ENCODE results near the gene IL12B. TPM values are rescaled to one million over a fixed set of nuclear protein-coding genes. Genes with fewer than 3 reads are reported as not detected.

Gene IL12B
- total and polyA plus RNA-seq, 2 of the 4 experiments (the other 2 are of a cell fraction), result 0.03 TPM; not detected in 1

GRCh38 chr5:159319363-159319762 lies 10.9 kb downstream of the IL12B start:
- Histone ChIP-seq H3K23ac (ENCODE audit: low read depth, low read length) (no peak overlapping the region), H3K9me3 (ENCODE audit: control insufficient read depth, insufficient read depth, low read length) (no peaks in the 10 kb centered on the region), H3K4ac (ENCODE audit: low read depth, low read length) (no peak overlapping the region), H2BK20ac (ENCODE audit: low read depth, low read length) (no peak overlapping the region), H3K27me3 (ENCODE audit: control insufficient read depth, insufficient read depth, low read length) (no peaks in the 10 kb centered on the region), H3K27ac (ENCODE audit: insufficient read depth, low read length) (no peak overlapping the region), H3K4me1 (ENCODE audit: control insufficient read depth, insufficient read depth, low read length) (no peaks in the 10 kb centered on the region), H3K56ac (ENCODE audit: extremely low read depth, insufficient read depth, low read length) (no peak overlapping the region), H3K14ac (replicated peaks; ENCODE audit: low read depth, low read length) (no peak overlapping the region), H2BK120ac (ENCODE audit: low read depth, low read length) (no peak overlapping the region), H3K79me1 (ENCODE audit: low read depth in 1 of 2, low read length in 2 of 2) (no peaks in the 10 kb centered on the region), H2BK15ac (ENCODE audit: low read depth, low read length) (no peak overlapping the region), H3K9me1 (ENCODE audit: insufficient read depth, low read length) (0 out of 2 replicates have a peak, but pooled peaks cover 3% of the 10 kb centered on the region), H2AFZ (replicated peaks; ENCODE audit: low read length, poor library complexity) (no peak overlapping the region), H3K4me2 (ENCODE audit: low read depth, low read length) (no peak overlapping the region), H2BK5ac (ENCODE audit: low read depth, low read length, poor library complexity, severe bottlenecking) (no peak overlapping the region), H4K20me1 (ENCODE audit: insufficient read depth, low read length) (no peaks in the 10 kb centered on the region), H2AK5ac (ENCODE audit: low read depth, low read length) (no peak overlapping the region), H4K8ac (ENCODE audit: low read depth in 2 of 2, low read length in 2 of 2) (no peak overlapping the region), H4K91ac (ENCODE audit: insufficient read depth, low read depth, low read length) (no peak overlapping the region), H3K36me3 (ENCODE audit: control insufficient read depth, insufficient read depth, low read length) (no peaks in the 10 kb centered on the region), H4K5ac (ENCODE audit: low read depth, low read length) (no peak overlapping the region), H2AK9ac (replicated peaks; ENCODE audit: low read depth, low read length, poor library complexity) (no peak overlapping the region), H3K4me3 (ENCODE audit: insufficient read depth, low read depth, low read length) (no peak overlapping the region), H3K9ac (ENCODE audit: low read depth, low read length) (no peak overlapping the region), H3K18ac (ENCODE audit: low read depth, low read length) (no peak overlapping the region)
- WGBS, 2 experiments (ENCODE audit: extremely low coverage in 2 of 2, insufficient read length in 1 of 2), result no CpG with 5 or more reads among the region's 3 CpGs
- no TSS peak for BruUV-seq (replicated peaks)
- no peak for ATAC-seq (ENCODE audit: low read depth)
- in situ Hi-C loops (cut with MboI; ENCODE audit: low sequenced_read_pairs), result no loop called here
- CTCF ChIA-PET, result no interaction called here
- TF ChIP-seq SMC3 (IDR thresholded peaks at IDR 0.05; ENCODE audit: low read depth, low read length), result no peak
- POLR2A ChIA-PET (ENCODE audit: unreplicated experiment), result no interaction called here
- dilution Hi-C loops (cut with HindIII; ENCODE audit: low sequenced_read_pairs, unreplicated experiment), result no loop called here
- intact Hi-C loops (cut with micrococcal nuclease), result no loop called here
- DNase-seq, result no peak

Measured in IMR-90 (cell line).